Ishikawa (cell line): Measurements from ENCODE around the gene RLN3.

Source experiments
- CEBPB ChIP-seq: IDR thresholded peaks from 2 replicates; pipeline ENCODE4 v1.6.1; 2012
- CREB1 ChIP-seq: IDR thresholded peaks from 2 replicates; pipeline ENCODE4 v1.6.1; 2012; ENCODE audit warnings: low read depth
- EGR1 ChIP-seq: IDR thresholded peaks from 2 replicates; pipeline ENCODE4 v1.6.1; 2012
- EP300 ChIP-seq: IDR thresholded peaks from 2 replicates; pipeline ENCODE4 v1.6.1; 2012; ENCODE audit warnings: borderline replicate concordance
- FOXM1 ChIP-seq: IDR thresholded peaks from 2 replicates; pipeline ENCODE4 v1.6.1; 2012; ENCODE audit warnings: low read depth, borderline replicate concordance
- NFIC ChIP-seq: IDR thresholded peaks from 2 replicates; pipeline ENCODE4 v1.6.1; 2012
- RAD21 ChIP-seq: IDR thresholded peaks from 2 replicates; pipeline ENCODE4 v1.6.1; 2012; ENCODE audit warnings: low read depth
- REST ChIP-seq: IDR thresholded peaks from 2 replicates; pipeline ENCODE4 v1.6.1; 2012; ENCODE audit warnings: low read depth, mild to moderate bottlenecking
- TAF1 ChIP-seq: IDR thresholded peaks from 2 replicates; pipeline ENCODE4 v1.6.1; 2012; ENCODE audit warnings: low read depth, mild to moderate bottlenecking
- TCF12 ChIP-seq: IDR thresholded peaks from 2 replicates; pipeline ENCODE4 v1.6.1; 2012; ENCODE audit warnings: low read depth
- TEAD4 ChIP-seq: IDR thresholded peaks from 2 replicates; pipeline ENCODE4 v1.6.1; 2012
- YY1 ChIP-seq: IDR thresholded peaks from 2 replicates; pipeline ENCODE4 v1.6.1; 2012; ENCODE audit warnings: low read depth
- ZBTB7A ChIP-seq: IDR thresholded peaks from 2 replicates; pipeline ENCODE4 v1.6.1; 2012; ENCODE audit warnings: low read depth
- TF ChIP-seq, protein P1 (sequence below): IDR thresholded peaks from 2 replicates; pipeline ENCODE4 v1.6.1; 2012
- TF ChIP-seq, protein P2 (sequence below): IDR thresholded peaks from 2 replicates; pipeline ENCODE4 v1.6.1; 2012

RLN3 gene

GRCh38 chr19:13983213-13983889 is 44.6 kb upstream of the RLN3 start:
- TF ChIP-seq NFIC (no peak), CREB1 (no peak), EP300 (no peak), TEAD4 (no peak), REST (no peak), YY1 (no peak)

DNA sequence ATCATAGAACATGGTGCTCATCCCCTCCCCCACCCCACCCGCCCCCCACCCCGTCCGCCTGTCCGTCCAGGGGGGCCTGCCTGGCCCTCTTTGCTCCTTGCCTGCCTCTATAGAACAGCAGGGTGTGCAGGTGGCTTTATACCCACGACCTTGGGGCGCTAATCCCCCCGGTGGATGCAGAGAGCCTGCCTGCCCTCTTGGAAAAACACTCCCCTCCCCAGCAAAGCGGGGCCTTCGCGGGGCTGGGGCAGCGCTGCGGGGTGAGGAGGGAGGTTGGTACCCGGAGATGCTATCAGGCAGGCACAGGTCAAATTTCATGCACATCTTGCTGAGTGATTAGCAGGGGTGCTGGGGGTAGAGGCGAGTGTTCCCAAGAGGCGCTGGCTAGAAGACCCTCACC is 43.8 kb upstream of the RLN3 start:
- TF ChIP-seq TEAD4 (no peak), NFIC (no peak), RAD21 (no peak), YY1 (no peak), REST (no peak), EGR1 (no peak), TCF12 (no peak), CREB1 (no peak), ZBTB7A (no peak), TAF1 (no peak), FOXM1 (no peak), EP300 (no peak), CEBPB (no peak)
- TF ChIP-seq, protein P1, sequence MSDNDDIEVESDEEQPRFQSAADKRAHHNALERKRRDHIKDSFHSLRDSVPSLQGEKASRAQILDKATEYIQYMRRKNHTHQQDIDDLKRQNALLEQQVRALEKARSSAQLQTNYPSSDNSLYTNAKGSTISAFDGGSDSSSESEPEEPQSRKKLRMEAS: no peak
- TF ChIP-seq, protein P2, sequence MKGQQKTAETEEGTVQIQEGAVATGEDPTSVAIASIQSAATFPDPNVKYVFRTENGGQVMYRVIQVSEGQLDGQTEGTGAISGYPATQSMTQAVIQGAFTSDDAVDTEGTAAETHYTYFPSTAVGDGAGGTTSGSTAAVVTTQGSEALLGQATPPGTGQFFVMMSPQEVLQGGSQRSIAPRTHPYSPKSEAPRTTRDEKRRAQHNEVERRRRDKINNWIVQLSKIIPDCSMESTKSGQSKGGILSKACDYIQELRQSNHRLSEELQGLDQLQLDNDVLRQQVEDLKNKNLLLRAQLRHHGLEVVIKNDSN: no peak

- TF ChIP-seq, protein P2: no peak
- TF ChIP-seq NFIC (no peak), REST (no peak), TAF1 (no peak), EGR1 (no peak), TEAD4 (no peak), ZBTB7A (no peak), RAD21 (no peak), FOXM1 (no peak), YY1 (no peak), CREB1 (no peak), EP300 (no peak), TCF12 (no peak)
- TF ChIP-seq, protein P1: no peak
Measured at GRCh38 chr19:13984875-13985741, 42.8 kb upstream of the RLN3 start.

GRCh38 chr19:13985771-13986347 is 42.1 kb upstream of the RLN3 start:
- TF ChIP-seq EP300: no peak
- TF ChIP-seq, protein P2: peak; percentile 91
